ACC112 (cell line): ENCODE results near the gene NPR1.

ENCODE experiments used
- H2AFZ ChIP-seq: fragments of 200-600 bp; sonication (generic); one replicate; pipeline ENCODE4 v1.6.0; 2017; ENCODE audit warnings: antibody characterized with exemption, low read length; ENCODE audit not compliant: unreplicated experiment
- H3K27ac ChIP-seq: fragments of 200-600 bp; sonication (generic); 2 replicates; pipeline ENCODE4 v1.5.1; 2014; ENCODE audit warnings: low read depth, mild to moderate bottlenecking, antibody characterized with exemption, low read length, moderate library complexity
- H3K27me3 ChIP-seq: fragments of 200-600 bp; sonication (generic); 2 replicates; pipeline ENCODE4 v1.6.1; 2014; ENCODE audit warnings: mild to moderate bottlenecking, antibody characterized with exemption, low read length, moderate library complexity, mixed read lengths; ENCODE audit not compliant: insufficient read depth
- H3K36me3 ChIP-seq: fragments of 200-600 bp; sonication (generic); 2 replicates; pipeline ENCODE4 v1.6.1; 2016; ENCODE audit warnings: mild to moderate bottlenecking, antibody characterized with exemption, low read length, moderate library complexity, mixed read lengths; ENCODE audit not compliant: insufficient read depth
- H3K4me1 ChIP-seq: fragments of 200-600 bp; sonication (generic); one replicate; pipeline ENCODE4 v1.6.1; 2016; ENCODE audit warnings: low read length, mixed read lengths; ENCODE audit not compliant: insufficient read depth, unreplicated experiment, control insufficient read depth
- H3K4me3 ChIP-seq: fragments of 200-600 bp; sonication (generic); 2 replicates; pipeline ENCODE4 v1.5.1; 2014; ENCODE audit warnings: mild to moderate bottlenecking, low read depth, low read length
- H3K79me2 ChIP-seq: fragments of 200-600 bp; sonication (generic); one replicate; pipeline ENCODE4 v1.6.0; 2016; ENCODE audit warnings: low read length; ENCODE audit not compliant: control insufficient read depth, unreplicated experiment, insufficient read depth

Gene NPR1

DNA sequence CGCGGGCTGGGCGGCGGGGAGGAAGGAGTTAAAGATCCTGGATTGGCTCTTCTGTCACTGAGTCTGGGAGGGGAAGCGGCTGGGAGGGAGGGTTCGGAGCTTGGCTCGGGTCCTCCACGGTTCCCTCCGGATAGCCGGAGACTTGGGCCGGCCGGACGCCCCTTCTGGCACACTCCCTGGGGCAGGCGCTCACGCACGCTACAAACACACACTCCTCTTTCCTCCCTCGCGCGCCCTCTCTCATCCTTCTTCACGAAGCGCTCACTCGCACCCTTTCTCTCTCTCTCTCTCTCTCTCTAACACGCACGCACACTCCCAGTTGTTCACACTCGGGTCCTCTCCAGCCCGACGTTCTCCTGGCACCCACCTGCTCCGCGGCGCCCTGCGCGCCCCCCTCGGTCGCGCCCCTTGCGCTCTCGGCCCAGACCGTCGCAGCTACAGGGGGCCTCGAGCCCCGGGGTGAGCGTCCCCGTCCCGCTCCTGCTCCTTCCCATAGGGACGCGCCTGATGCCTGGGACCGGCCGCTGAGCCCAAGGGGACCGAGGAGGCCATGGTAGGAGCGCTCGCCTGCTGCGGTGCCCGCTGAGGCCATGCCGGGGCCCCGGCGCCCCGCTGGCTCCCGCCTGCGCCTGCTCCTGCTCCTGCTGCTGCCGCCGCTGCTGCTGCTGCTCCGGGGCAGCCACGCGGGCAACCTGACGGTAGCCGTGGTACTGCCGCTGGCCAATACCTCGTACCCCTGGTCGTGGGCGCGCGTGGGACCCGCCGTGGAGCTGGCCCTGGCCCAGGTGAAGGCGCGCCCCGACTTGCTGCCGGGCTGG lies at the start of gene NPR1:
NPR1 (plus strand) TSS at position 170 of the 818 bp plus-strand sequence; CDS start at position 591, 421 bp downstream.
- no peaks in the 10 kb centered on the region for H3K79me2 ChIP-seq
- peak within 1 kb of the TSS; percentile 69 for H2AFZ ChIP-seq
- H3K27me3 ChIP-seq, result peaks cover 38% of the 10 kb centered on the region
- H3K4me3 ChIP-seq, result peak within 1 kb of the TSS; percentile 73
- no peak within 1 kb of the TSS for H3K27ac ChIP-seq
- no peaks in the 10 kb centered on the region for H3K36me3 ChIP-seq
- H3K4me1 ChIP-seq, result no peaks in the 10 kb centered on the region

DNA sequence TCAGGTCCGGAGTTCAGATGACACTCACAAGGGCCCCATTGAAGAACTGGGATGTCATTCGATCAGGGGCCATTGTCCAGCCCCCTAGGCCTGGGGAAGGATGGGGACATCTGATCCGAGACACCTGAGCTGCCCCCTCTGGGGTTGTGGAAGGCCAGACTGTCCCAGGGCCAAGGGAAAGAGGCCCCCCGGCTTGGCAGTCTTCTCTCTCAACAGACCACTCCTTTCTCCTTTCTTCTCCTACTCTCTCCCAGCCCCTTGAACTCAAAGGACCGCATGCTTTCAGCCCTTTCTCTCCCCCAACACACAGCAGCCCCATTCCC lies 49.2 kb upstream of the NPR1 start:
- 0 out of 2 replicates have a peak, but pooled peaks cover 3% of the 10 kb centered on the region for H3K36me3 ChIP-seq
- H3K4me3 ChIP-seq, result no peak overlapping the region
- no peak overlapping the region for H3K27ac ChIP-seq
- H2AFZ ChIP-seq, result no peak overlapping the region
- H3K79me2 ChIP-seq, result peaks cover 22% of the 10 kb centered on the region
- H3K4me1 ChIP-seq, result peaks cover 22% of the 10 kb centered on the region
- no peaks in the 10 kb centered on the region for H3K27me3 ChIP-seq

DNA sequence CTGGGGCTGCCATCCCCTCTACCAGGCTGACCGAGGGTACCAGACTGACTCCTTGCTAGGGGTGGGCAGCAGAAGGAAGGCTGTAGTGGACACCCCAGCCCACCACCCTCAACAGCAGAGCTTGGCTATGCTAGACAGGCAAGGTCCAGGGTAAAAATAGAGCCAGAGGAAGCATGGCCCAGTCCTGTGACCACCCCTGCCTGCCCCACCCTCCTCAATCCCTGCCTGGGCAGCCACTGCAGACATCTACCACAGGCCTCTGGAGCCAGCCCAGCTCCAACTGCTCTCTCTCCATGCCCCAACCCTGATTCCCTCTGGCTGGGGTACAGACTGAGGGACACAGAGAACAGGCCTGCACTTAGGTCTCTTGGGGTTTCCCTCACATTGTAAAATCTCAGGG lies 48.5 kb upstream of the NPR1 start:
- Histone ChIP-seq H3K4me3 (no peak overlapping the region), H3K4me1 (peaks cover 22% of the 10 kb centered on the region), H3K27me3 (no peaks in the 10 kb centered on the region), H3K79me2 (peaks cover 25% of the 10 kb centered on the region), H3K27ac (no peak overlapping the region), H2AFZ (no peak overlapping the region), H3K36me3 (0 out of 2 replicates have a peak, but pooled peaks cover 3% of the 10 kb centered on the region)

DNA sequence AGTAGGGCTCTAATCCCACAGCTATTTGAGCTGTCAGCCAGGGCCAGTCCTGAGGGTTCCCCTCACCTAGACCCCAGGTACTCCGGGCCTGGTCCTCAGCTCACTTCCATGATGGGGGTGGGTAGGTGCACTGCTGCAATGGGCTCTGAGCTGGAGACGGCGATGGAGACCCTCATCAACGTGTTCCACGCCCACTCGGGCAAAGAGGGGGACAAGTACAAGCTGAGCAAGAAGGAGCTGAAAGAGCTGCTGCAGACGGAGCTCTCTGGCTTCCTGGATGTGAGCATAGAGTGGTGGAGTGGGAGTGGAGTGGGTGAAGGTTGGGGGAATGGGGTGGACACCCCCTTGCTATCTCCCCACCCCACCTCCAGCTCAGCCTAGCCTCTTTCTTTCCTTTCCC lies 48.1 kb upstream of the NPR1 start:
- Histone ChIP-seq H3K4me1 (peaks cover 20% of the 10 kb centered on the region), H3K79me2 (peaks cover 25% of the 10 kb centered on the region), H3K4me3 (no peak overlapping the region), H2AFZ (no peak overlapping the region), H3K36me3 (0 out of 2 replicates have a peak, but pooled peaks cover 3% of the 10 kb centered on the region), H3K27me3 (no peaks in the 10 kb centered on the region), H3K27ac (no peak overlapping the region)

DNA sequence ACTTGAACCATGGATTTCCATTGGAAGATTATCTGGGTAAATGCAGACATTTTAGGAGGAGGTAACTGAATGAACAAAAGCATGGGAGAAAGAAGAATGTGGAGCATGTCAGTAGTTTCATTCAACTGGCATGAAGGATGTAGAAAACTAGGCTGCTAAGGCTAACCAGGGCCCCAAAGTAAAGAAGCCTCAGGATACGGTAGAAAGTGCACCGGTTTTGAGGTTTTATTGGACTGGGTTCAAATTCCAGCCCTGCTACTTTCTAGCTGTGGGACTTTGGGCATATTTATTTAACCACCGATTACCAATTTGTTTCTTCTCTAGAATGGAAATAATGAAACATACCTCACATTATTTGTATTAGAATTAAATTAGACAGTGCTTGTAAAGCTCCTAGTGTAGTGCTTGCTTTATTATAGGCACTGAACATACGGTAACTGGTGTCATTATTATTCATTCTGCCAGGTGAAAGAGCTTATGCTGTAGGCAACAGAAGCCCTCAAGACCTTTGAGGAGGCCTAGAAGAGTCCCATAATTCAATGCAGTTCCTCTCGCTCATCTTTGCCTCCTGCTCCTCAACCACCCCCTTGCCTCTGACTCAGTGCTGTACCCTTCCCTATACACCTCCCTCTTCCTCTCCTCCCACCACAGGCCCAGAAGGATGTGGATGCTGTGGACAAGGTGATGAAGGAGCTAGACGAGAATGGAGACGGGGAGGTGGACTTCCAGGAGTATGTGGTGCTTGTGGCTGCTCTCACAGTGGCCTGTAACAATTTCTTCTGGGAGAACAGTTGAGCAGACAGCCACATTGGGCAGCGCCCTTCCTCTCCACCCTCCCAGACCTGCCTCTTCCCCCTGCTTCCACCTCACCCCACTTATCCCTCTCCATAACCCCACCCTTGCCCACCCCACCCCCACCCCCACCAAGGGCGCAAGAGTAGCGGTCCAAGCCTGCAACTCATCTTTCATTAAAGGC lies 47.2 kb upstream of the NPR1 start:
- H2AFZ ChIP-seq, result no peak overlapping the region
- H3K4me1 ChIP-seq, result peaks cover 20% of the 10 kb centered on the region
- H3K4me3 ChIP-seq, result no peak overlapping the region
- no peaks in the 10 kb centered on the region for H3K27me3 ChIP-seq
- H3K27ac ChIP-seq, result no peak overlapping the region
- H3K36me3 ChIP-seq, result peaks cover 10% of the 10 kb centered on the region
- H3K79me2 ChIP-seq, result peaks cover 26% of the 10 kb centered on the region

DNA sequence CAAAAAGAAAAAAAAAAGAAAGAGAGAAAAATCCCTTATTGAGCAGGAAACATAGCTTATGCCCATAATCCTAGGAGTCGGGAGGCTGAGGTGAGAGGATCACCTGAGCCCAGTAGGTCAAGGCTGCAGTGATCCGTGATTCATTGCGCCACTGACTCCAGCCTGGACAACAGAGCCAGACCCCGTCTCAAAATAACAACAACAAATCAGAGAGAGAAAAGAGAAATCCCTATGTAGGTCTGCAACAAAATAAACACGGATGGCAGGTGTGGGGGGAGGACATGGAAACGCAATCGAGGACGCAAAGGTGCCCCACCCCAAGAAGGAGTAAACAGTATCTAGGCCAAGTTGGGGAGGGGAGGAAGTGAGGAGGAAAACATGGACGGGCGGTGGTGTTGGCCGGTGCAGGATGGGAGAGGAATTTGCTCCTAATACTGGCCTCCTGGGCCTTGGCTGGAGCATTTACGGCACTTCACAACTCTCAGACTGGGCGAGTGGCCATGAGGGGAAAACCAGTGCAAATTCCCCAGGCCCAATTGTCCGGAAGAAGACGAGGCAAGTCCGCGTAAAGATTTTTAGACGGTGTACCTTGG lies 45.2 kb upstream of the NPR1 start:
- no peaks in the 10 kb centered on the region for H3K27me3 ChIP-seq
- H3K36me3 ChIP-seq, result peaks cover 28% of the 10 kb centered on the region
- H2AFZ ChIP-seq, result peak overlapping the region; percentile 34
- peaks cover 17% of the 10 kb centered on the region for H3K4me1 ChIP-seq
- peaks cover 38% of the 10 kb centered on the region for H3K79me2 ChIP-seq
- H3K27ac ChIP-seq, result peak overlapping the region; percentile 100
- peak overlapping the region; percentile 94 for H3K4me3 ChIP-seq

DNA sequence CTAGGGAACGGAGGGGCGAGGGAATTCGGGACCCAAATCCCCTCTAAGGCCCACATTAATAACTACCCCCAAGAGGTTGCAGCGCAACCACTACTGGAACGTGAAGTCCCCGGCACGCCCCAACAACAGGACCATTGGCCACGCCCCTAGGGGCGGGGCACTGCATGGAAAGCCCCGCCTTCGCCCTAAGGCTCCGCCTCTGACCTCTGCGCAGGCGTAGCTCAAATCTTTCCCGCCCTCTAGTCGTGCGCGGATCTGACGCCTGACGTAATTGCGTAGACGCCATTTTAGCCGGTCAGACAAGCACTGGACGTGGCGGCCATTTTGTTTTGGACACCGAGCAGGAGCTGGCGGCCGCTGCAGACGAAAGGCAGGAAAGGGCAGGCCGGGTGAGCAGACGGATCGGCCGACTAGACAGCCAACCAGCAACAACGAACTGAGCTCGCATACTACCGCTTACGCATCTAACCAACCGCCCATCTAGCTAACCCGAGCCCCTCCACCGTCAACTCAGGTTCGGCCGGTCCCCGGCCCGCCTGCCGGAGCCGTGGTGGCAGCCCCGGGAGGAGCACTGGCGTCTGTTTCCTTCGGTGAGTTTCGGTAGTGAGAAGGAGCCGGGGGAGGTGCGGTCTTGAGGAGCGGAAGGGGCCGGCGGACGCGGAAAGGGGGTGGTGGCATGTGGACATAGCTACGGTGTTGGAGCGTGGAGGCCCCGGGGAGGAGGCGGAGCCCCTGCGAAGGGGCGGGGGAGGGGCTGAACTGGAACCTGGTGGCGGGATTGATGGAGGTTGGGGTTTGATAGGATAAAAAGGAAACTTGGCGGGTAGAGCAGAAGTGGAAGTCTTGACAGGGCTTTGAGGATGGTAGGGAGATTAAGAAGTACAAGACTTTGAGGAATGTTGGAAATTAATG lies 44.5 kb upstream of the NPR1 start, which contains the start of gene CHTOP:
CHTOP (plus strand) TSS at position 313 of the 912 bp plus-strand sequence. CDS start 2,523 bp downstream, outside the sequence.
- H3K27ac ChIP-seq, result peak within 1 kb of the TSS; percentile 100
- peaks cover 32% of the 10 kb centered on the region for H3K36me3 ChIP-seq
- H3K4me1 ChIP-seq, result peaks cover 17% of the 10 kb centered on the region
- no peaks in the 10 kb centered on the region for H3K27me3 ChIP-seq
- peak within 1 kb of the TSS; percentile 94 for H3K4me3 ChIP-seq
- peaks cover 40% of the 10 kb centered on the region for H3K79me2 ChIP-seq
- H2AFZ ChIP-seq, result peak within 1 kb of the TSS; percentile 93

DNA sequence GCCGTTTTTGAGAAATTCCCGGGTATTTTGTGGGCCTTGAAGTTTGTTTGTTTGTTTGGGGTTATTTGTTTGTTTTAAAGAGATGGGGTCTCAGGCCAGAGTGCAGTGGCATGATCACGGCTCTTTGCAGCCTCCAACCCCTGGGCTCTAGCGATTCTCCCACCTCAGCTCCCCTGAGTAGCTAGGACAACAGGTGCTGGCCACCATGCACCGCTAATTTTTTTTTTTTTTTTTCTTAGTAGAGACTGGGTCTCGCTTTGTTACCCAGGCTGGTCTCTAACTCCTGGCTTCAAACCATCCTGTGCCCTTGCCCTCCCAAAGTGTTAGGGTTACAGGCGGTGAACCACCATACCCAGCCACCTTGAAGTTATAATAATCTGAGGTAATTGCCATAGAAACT lies 42.6 kb upstream of the NPR1 start:
- peaks cover 46% of the 10 kb centered on the region for H3K79me2 ChIP-seq
- H3K4me3 ChIP-seq, result peak overlapping the region; percentile 94
- peaks cover 42% of the 10 kb centered on the region for H3K36me3 ChIP-seq

DNA sequence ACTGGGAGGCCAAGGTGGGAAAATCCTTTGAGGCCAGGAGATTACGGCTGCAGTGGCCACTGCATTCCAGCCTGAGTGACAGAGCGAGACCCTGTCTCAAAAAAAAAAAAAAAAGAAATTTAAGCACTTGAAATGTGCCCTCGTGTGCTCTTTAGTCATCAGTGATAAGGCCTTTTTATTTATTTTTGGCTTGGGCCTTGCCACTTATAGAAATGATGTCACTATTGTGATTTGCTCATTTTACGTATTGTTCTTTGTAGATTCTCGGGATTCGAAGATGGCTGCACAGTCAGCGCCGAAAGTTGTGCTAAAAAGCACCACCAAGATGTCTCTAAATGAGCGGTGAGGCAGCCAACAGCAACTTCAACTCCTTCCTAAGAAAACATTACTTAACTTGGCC lies 42.2 kb upstream of the NPR1 start:
- peaks cover 46% of the 10 kb centered on the region for H3K79me2 ChIP-seq

More for the DNA sequence above, 42.6 kb upstream of the NPR1 start:
- Histone ChIP-seq H3K27me3 (no peaks in the 10 kb centered on the region), H3K27ac (no peak overlapping the region), H2AFZ (no peak overlapping the region), H3K4me1 (peaks cover 17% of the 10 kb centered on the region)

More for the DNA sequence above, 42.2 kb upstream of the NPR1 start:
- Histone ChIP-seq H3K4me1 (peaks cover 17% of the 10 kb centered on the region), H3K36me3 (peaks cover 47% of the 10 kb centered on the region), H3K27ac (no peak overlapping the region; the same call in 1 of the 2 replicates), H3K4me3 (peak overlapping the region; percentile 94; the same call in 1 of the 2 replicates), H2AFZ (no peak overlapping the region), H3K27me3 (no peaks in the 10 kb centered on the region)
